Fibroblast of skin of scalp (primary cell): ENCODE data around the gene KIF22.
"Not testable (repeated sequence)": the region's sequence is repeated elsewhere in the genome, so short reads cannot be mapped to it uniquely, and the experiment has no call there.

Experiments used
- DNase-seq: peaks from one replicate; pipeline ENCODE4 v3.0.0-alpha.2; 2013

The KIF22 gene

DNA sequence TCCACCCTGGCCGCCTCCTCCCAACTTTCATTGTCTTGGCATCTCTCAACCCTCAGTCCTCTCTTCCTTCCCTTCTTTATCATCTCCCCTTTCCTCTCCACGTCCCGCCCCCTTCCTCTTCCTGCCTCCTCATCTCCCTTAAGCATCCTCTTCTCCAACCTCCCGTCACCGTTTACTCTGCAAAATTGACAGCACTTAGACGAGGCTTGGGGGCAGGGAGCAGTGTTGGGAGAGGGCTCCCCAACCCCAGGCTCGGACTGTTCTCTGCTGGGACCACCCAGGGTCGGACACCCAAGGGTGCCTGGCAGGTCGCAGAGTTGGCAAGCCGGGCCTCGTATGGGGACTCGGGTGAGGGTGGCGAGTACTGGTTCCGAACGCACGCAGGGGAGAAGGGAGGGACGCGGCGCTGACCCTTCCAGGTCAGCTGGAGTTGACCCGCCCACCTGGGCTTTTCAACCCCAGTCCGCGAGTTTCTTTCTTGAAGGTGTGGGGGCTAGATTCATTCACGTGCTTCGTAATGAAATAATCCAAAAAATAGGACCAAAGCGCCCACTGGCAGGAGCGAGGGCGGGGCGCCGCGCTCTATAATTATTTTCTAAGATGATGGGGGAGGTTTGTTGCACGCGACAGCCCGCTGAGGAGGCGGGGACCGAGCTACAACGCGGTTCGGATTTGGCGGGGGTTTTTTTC, 24.6 kb downstream of the KIF22 start:
- DNase-seq = no peak

DNA sequence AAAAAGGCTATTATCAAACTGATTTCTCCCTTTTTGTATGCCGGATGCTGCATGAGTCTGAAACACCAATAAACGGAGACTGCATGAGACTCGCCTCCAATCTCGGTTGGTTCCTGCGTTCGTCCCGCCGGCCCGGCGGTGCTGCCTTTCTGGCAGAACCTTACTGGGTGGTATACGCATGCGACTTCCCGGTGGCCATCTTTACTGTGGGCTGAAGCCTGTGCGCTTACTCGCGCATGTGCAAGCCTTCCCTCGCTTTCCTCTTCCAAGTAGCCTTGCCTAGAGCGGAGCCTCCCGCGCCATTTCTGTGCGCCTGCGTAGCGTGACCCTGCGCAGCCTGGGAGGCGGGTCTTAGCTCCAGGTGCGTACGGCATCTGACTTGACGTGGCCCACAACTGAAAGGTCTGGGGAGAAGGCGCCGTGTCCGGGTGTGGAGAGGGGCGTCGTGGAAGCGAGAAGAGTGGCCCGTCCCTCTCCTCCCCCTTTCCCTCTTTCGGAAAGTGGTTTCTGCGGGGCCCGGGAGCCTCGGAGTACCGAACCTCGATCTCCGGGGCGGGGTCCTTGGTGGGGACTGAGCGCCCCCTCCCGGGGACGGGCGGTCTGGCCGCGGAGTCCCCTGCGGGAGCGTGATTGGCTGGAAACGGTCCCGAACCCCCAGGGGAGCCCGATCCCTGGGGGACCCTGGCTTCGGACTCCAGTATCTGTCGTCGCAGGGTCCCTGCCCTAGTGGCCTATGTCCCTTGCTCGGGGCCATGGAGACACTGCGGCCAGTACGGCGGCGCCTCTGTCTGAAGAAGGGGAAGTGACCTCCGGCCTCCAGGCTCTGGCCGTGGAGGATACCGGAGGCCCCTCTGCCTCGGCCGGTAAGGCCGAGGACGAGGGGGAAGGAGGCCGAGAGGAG, 25.5 kb downstream of the KIF22 start, which contains the start of gene PAGR1:
Gene PAGR1 (plus strand): TSS at position 360 of the 901 bp plus-strand sequence. CDS start 374 bp downstream, at position 734.
- peak; percentile 99 for DNase-seq

DNA sequence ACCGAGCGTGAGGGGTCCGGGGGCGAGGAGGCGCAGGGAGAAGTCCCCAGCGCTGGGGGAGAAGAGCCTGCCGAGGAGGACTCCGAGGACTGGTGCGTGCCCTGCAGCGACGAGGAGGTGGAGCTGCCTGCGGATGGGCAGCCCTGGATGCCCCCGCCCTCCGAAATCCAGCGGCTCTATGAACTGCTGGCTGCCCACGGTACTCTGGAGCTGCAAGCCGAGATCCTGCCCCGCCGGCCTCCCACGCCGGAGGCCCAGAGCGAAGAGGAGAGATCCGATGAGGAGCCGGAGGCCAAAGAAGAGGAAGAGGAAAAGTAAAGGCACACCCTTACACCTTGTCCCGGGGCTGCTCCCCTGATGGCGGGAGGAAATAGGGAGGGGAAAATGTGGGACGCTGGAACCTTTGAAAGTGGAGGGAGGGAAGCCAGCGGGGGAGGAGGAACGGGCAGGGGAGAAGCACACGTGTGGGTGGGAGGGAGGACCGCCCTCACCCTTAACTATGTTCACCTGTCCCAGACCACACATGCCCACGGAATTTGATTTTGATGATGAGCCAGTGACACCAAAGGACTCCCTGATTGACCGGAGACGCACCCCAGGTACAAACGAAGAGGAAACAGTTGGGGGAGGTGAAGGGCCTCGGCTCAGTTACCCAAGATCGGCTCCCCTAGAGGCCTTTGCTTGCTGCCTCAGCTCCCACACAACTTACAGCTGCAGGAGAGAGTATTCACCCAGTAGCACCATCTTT, 26.3 kb downstream of the KIF22 start:
- peak; percentile 55 for DNase-seq

DNA sequence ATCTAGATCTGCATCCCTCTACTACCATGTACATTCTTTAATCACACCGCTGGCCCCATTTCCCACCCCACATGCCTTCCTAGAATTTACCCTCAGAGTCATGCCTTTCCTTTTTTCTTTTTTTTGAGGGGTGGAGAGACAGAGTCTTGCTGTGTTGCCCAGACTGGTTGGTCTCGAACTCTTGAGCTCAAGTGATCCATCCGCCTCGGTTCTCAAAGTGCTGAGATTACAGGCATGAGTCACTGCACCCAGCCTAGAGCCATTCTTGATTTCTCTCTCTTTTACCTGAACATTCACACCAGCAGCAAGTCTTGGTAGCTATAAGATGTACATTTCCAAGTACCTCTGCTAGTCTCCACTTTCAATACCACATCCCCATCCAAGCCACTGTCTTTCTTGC, 27.5 kb downstream of the KIF22 start:
- no peak for DNase-seq

DNA sequence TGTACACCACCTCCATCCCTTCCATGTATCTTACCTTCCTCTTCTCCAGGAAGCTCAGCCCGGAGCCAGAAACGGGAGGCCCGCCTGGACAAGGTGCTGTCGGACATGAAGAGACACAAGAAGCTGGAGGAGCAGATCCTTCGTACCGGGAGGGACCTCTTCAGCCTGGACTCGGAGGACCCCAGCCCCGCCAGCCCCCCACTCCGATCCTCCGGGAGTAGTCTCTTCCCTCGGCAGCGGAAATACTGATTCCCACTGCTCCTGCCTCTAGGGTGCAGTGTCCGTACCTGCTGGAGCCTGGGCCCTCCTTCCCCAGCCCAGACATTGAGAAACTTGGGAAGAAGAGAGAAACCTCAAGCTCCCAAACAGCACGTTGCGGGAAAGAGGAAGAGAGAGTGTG, 29.0 kb downstream of the KIF22 start:
- no peak for DNase-seq

DNA sequence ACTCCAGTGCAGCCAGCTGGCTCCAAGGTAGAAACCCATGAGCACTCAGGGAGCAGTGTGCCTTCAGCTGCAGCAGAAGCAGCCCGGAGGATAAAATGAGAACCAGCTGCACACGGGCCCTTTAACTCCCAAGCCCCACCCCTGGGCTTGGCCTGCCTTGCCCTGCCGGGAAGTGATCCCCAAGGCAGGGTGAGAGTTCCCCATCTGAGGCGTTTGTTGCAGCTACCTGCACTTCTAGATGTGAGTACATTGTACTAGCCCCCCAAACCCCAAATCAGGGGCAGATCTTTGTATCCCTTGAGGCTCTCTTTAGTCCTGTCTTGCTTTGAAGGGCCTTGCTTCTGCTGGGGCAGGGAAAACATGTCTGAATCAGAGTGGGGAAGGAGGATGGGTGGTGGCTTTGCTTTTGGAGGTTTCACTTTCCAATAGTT, 29.7 kb downstream of the KIF22 start, which contains the start of gene MVP:
Gene MVP (plus strand): TSS at position 192 of the 431 bp plus-strand sequence. CDS start 10,088 bp downstream, outside the sequence.
- peak; percentile 72 for DNase-seq

DNA sequence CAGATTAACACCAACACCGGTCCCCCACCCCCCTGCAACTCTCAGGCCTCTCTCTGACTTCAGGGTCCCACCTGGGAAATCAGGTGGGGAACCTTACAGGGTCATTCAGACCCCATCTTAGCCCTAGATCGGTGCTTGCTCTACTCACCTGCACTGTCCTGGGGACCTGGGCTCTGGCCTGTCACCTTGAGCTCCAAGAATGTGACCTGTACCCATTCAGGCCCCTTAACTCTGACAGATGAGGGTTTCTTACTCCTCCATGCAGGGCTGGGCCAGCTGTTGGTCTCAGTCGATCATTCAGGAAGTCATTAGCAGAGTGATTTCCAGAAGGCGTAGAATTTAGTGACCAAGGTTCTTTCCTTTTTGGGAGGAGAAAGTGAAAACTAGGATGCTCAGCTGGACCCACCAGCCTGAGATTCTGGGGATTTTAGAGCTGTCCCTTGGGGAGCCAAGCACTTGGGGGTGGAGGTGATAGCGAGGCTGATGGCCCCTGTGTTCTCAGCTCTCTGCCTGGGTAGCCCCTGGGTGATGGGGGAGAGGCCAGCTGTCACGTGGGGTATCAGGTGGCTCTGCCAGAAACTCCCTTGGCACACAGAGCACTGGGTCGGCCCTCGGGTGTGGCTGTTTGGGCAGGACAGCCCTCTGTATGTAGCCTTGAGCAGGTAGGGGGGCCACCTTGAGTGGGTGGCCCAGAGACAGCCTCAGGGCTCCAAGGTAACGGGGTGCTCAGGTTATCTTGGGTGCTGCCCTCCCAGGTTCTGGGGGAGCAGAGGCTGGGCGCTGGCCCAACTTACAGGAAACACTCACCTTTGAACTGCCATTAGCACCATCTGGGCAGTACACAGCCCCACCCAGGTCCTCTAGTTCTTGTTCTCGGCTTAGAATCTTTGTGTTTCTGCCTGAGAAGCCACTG, 30.4 kb downstream of the KIF22 start:
- no peak for DNase-seq

DNA sequence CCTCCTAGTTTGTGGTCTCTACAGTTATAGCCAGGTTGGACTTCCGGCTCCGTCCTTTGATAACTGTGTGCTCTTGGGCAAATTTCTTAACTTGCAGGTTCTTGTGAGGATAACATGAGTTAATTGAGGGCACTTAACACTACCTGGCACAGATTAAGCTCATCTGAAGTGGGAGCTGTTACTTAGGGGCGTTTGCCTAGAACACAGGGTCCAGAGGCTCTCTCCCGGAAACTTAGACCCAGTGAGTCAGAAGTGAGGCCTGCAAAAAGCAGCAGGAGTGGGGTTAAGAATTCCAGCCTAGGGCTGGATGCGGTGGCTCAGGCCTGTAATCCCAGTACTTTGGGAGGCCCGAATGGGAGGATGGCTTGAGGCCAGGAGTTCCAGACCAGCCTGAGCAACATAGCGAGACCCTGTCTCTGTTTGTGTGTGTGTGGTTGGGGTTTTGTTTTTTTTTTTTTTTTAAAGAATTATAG, 31.1 kb downstream of the KIF22 start:
- DNase-seq = peak; percentile 91

DNA sequence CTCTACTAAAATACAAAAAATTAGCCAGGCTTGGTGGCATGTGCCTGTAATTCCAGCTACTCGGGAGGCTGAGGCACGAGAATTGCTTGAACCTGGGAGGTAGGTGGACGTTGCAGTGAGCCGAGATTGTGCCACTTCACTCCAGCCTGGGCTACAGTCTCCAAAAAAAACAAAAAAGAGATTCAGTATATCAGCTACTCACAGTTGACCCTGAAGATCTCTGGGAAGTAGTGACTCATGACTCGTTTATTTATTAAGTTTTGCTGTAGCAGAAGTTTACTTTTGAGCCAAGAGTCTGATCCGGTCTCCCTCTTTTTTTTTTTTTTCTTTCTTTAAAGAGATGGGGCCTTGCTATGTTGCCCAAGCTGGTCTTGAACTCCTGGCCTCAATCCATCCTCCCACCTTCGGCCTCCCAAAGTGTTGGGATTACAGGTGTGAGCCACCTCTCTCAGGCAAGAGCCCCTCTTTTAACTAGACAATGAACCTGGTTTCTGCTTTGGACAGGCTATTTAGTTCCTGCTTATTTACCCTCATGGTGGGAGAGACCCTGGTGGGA, 34.1 kb downstream of the KIF22 start:
- DNase-seq = peak; percentile 81

DNA sequence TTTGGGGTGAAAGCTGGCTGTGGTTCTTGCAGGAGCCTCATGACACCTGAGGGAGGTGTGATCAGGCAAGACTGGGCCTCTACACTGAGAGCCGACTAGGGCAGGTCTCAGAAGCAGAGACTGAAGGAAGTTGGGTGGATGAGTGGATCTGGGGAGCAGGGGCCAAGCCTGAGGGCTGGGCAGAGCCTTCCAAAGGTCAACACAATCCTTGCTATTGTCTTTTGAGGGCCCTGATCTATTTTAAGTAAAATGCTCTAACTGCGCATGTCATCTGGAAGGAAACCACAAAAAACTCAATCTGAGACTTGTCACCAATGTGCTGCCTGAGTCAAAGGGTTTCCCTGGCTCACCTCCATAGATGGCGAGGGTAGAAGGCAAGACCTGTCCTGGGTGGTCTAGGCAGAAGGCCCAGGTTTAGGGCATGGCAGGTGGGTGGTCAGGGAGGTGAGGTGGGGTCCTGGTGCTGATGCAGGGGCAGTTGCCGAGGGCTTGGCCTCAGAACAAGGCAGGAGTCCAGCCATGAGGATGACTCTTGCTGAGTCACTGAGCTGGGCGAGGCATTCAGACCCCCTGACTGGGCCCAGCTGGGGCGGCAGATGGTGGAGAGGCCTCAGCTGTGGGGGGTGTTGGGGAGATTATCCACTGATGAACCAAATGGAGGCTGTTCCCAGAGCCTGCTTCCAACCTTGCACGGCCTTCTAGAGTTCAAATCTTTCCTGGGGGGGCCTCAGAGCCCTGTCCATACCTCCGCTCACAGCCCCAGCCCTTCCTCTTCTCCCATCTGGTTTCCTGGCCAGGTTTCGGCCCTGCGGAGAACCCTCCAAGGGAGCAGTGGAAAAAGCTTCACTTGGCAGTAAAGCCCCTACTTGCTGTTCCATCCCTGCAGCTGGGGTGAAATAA, 34.8 kb downstream of the KIF22 start:
- peak; percentile 84 for DNase-seq

DNA sequence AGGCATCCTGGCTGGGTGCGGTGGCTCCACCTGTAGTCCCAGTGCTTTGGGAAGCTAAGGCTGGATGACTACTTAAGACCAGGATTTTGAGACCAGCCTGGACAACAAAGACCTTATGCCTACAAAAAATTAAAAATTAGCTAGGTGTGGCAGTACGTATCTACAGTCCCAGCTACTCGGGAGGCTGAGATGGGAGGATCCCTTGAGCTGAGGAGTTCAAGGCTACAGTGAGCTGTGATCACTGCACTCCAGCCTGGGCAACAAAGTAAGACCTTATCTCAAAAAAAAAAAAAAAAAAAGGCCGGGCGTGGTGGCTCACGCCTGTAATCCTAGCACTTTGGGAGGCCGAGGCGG, 35.8 kb downstream of the KIF22 start:
- DNase-seq = no peak

DNA sequence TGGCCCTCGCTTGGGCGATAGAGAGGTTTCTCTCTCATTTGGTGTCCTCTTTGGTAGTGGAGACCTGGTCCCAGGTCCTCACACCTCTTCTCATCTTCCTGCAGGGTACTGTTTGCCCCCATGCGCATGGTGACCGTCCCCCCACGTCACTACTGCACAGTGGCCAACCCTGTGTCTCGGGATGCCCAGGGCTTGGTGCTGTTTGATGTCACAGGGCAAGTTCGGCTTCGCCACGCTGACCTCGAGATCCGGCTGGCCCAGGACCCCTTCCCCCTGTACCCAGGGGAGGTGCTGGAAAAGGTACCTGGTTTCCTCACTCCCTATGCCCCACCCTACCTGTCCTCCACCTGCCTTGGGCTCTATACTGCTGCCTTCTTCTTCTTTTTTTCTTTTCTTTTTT, 40.2 kb downstream of the KIF22 start:
- no peak for DNase-seq

DNA sequence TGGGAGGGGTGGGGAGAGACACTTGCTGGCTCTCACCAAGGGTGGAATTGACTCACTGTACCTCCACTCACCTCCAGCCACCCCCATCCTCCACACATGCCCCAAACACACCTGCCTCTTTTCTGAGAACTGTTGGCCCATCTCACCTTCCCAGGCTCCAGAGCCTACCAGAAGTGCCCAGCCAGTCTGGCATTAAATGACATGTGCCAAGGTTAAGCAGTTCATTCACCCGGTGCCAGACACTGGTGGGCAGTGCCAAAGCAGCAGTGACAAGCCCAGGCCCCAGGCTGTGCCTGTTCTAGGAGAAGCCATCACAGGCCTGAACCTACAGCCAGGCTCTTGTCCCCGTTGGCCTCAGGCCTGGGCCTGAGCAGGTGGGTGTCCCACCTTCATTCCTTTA, 40.9 kb downstream of the KIF22 start:
- DNase-seq = no peak

DNA sequence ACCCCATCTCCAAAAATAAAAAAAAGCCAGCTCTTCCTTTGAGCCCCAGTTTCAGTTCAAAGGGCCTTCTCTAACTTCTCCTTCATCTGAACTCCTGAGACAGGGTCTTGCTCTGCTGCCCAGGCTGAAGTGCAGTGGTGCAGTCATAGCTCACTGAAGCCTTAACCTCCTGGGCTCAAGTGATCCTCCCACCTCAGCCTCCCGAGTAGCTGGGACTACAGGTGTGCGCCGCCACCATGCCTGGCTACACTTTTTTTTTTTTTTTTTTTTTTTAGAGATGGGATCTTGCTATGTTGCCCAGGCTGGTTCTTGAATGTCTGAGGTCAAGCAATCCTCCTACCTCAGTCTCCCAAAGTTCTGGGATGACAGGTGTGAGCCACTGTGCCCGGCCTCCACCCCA, 42.7 kb downstream of the KIF22 start:
- not testable (repeated sequence) for DNase-seq

DNA sequence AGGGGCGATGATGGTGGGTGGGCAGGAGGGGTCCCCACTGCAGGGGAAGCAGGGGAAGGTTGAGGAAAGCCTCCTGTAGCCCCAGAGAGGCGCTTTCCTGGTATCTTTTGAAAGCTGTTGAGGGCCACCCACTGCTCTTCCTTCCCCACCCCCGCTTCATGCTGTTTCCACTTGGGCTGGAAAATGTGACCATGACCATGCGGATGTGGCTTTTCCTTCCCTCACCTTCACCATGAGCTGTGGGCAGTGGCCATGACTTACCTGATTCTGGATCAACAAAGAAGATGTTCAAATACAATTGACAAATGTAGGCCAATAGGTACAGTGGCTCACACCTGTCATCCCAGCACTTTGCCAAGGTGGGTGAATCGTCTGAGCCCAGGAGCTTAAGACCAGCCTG, 43.5 kb downstream of the KIF22 start:
- DNase-seq = no peak

DNA sequence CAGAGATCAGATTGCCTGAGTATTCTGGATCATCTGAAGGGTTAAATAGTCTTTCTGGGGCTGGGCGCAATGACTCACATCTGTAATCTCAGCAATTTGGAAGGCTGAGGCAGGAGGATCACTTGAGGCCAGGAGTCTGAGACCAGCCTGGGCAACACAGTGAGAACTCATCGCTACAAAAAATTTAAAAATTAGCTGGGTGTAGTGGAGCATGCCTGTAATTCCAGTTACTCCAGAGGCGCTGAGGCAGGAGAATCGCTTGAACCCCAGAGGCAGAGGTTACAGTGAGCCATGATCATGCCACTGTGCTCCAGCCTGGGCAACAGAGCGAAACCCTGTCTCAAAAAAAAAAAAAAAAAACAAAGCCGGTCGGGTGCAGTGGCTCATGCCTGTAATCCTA, 45.4 kb downstream of the KIF22 start:
- DNase-seq = no peak

DNA sequence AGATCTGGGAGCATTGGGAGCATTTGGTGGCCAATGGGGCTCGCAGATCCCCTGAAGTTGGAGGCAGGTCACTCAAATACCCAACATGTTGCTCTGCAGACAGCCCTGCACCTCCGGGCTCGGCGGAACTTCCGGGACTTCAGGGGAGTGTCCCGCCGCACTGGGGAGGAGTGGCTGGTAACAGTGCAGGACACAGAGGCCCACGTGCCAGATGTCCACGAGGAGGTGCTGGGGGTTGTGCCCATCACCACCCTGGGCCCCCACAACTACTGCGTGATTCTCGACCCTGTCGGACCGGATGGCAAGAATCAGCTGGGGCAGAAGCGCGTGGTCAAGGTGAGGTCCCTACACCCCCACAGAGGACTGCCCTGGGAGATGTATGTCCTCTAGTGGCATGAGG, 46.1 kb downstream of the KIF22 start:
- no peak for DNase-seq

DNA sequence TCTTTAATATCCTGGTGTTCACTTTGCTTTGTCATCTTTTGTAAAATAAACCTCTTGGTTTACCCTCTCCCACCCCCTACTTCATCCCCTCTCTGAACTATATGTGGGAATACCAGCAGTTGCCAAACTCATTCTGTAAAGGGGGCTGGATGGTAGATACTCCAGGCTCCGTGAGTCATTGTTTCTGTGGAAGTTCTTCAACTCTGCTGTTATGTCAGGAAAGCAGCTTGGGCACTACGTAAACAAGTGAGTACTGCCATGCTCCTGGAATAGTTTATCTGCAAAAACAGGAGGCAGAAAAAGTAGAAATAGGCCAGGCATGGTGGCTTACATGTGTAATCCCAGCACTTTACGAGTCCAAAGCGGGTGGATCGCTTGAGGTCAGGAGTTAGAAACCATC, 47.3 kb downstream of the KIF22 start:
- no peak for DNase-seq

DNA sequence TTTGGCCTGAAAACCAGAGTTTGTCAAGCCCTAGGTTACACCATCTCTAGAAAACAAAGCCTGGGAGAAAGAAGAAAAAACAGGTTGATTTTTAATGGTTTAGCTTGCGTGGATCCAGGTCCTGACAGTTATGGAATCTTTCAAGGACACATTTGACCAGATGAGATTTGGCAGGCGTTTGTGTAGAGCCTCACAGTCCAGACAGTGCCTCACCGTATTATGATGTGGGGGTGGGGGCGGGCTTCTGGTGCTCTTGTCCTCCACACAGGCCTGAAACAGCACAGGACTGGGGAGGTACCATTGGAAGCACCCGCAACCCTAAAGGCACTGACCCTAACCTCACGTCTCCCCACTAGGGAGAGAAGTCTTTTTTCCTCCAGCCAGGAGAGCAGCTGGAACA, 49.3 kb downstream of the KIF22 start:
- no peak for DNase-seq

DNA sequence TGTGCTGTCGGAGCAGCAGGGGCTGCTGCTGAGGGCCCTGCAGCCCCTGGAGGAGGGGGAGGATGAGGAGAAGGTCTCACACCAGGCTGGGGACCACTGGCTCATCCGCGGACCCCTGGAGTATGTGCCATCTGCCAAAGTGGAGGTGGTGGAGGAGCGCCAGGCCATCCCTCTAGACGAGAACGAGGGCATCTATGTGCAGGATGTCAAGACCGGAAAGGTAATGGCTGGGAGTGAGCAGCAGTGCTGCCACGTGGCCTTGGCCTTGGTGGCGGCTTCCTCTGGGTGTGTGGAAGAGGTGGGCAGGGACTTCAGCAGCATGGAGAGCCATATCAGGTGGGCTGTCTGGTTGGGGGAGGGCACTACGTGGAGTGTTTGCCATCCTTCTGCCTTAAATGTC, 49.7 kb downstream of the KIF22 start:
- DNase-seq = no peak
